Adipocyte (in vitro differentiated cells): Measurements from ENCODE around the gene ATP6AP2.
"Not testable (repeated sequence)": the region's sequence is repeated elsewhere in the genome, so short reads cannot be mapped to it uniquely, and the experiment has no call there.

ENCODE experiments used
- DNase-seq: peaks from one replicate; pipeline ENCODE4 v3.0.0-alpha.2; 2015; ENCODE audit warnings: low read depth
- H3K27me3 ChIP-seq: replicated peaks from 2 replicates; pipeline ENCODE4 v1.7.0; 2013; ENCODE audit warnings: mild to moderate bottlenecking, low read length, moderate library complexity; ENCODE audit not compliant: control insufficient read depth, insufficient read depth
- H3K36me3 ChIP-seq: 2 replicates; pipeline ENCODE4 v1.7.0; 2013; ENCODE audit warnings: low read length, mild to moderate bottlenecking, moderate library complexity; ENCODE audit not compliant: control insufficient read depth, insufficient read depth, severe bottlenecking
- H3K4me1 ChIP-seq: 2 replicates; pipeline ENCODE4 v1.7.0; 2013; ENCODE audit warnings: mild to moderate bottlenecking, low read length, moderate library complexity; ENCODE audit not compliant: control insufficient read depth, insufficient read depth
- H3K4me3 ChIP-seq: 2 replicates; pipeline ENCODE4 v1.7.0; 2013; ENCODE audit warnings: mild to moderate bottlenecking, low read length, moderate library complexity
- H3K9ac ChIP-seq: 2 replicates; pipeline ENCODE4 v1.7.0; 2013; ENCODE audit warnings: mild to moderate bottlenecking, low read length, moderate library complexity
- H3K9me3 ChIP-seq: 2 replicates; pipeline ENCODE4 v1.7.0; 2013; ENCODE audit warnings: mild to moderate bottlenecking, low read length, moderate library complexity; ENCODE audit not compliant: control insufficient read depth

The ATP6AP2 gene

DNA sequence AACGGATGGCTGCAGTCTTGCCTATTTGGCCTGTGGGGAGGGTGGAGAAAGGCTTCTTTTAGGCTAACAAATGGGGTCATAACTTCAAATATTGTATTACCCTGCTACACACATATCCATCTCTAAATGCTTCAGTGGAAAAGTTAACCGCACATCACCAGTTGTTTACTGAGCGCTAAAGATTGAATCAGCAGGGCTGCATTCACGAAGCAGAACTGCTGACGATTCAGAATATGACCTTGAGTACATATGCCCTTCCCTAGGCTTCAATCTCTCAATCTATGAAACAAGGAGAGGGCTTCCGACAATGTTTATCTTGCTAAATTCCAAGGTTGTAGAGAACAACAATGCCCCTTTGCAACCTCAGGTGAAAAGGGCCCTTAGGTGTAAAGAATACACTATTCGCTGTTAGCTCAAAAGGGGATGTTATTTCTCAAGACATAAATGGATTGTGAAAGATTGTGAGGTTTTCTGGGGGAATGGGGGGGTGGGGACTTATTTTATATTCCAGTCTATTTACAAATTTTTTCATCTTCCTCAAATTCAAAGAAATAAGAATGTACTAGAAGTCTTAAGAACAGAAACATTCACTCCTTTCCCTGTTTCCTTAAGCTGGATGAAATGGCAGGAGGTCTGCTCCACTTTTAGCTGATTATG, 2.6 kb upstream of the ATP6AP2 start:
- Histone ChIP-seq H3K4me1 (peaks cover 12% of the 10 kb centered on the region), H3K9me3 (peaks cover 3% of the 10 kb centered on the region), H3K9ac (no peak overlapping the region), H3K4me3 (no peak overlapping the region), H3K36me3 (no peaks in the 10 kb centered on the region), H3K27me3 (peaks cover 10% of the 10 kb centered on the region)
- no peak for DNase-seq

- Histone ChIP-seq H3K9ac (no peak overlapping the region), H3K4me1 (peaks cover 12% of the 10 kb centered on the region), H3K9me3 (peaks cover 3% of the 10 kb centered on the region), H3K4me3 (no peak overlapping the region), H3K36me3 (no peaks in the 10 kb centered on the region), H3K27me3 (peaks cover 15% of the 10 kb centered on the region)
- DNase-seq = no peak
These were observed 1.6 kb upstream of the ATP6AP2 start for GRCh38 chrX:40579141-40579540.

DNA sequence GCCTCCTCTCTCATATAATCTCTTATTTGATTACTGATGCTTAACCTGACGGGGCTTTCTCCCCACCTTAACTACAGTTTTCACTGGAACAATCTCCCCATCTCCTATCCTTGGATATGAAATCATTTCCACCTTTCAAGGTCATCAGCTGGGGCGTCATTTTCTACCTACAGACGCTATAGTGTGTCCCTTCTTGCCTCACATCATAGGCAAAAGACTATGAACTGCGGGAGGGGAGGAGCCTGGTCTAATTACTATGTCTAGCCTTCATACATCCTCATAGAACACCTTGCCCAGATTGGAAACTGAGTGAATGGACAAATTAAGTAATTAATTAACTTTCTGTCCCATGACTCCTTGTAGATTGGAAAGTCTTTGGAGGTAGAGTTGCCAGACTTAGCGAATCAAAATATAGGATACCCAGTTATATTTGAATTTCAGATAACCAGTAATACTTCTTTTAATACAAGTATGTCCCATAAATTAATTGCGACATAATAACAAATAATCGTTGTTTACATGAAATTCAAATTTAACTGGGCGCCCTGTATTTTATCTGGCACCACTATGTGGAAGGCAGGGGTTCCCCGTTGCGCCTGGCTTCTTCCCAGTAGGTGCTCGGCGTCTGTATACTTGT, 752 bp upstream of the ATP6AP2 start:
- H3K4me1 ChIP-seq = peaks cover 12% of the 10 kb centered on the region
- H3K9me3 ChIP-seq = peaks cover 3% of the 10 kb centered on the region
- peak overlapping the region; percentile 87 for H3K4me3 ChIP-seq
- peak overlapping the region; percentile 85 for H3K9ac ChIP-seq
- DNase-seq = no peak
- peaks cover 15% of the 10 kb centered on the region for H3K27me3 ChIP-seq
- no peaks in the 10 kb centered on the region for H3K36me3 ChIP-seq

GRCh38 chrX:40581336-40581920, 658 bp downstream of the ATP6AP2 start:
- peaks cover 12% of the 10 kb centered on the region for H3K4me1 ChIP-seq
- peak overlapping the region; percentile 85 for H3K9ac ChIP-seq
- H3K36me3 ChIP-seq = no peaks in the 10 kb centered on the region
- peaks cover 3% of the 10 kb centered on the region for H3K9me3 ChIP-seq
- peaks cover 18% of the 10 kb centered on the region for H3K27me3 ChIP-seq
- peak; percentile 46 for DNase-seq
- peak overlapping the region; percentile 87 for H3K4me3 ChIP-seq

- peak overlapping the region; percentile 87 for H3K4me3 ChIP-seq
- H3K27me3 ChIP-seq = peaks cover 21% of the 10 kb centered on the region
- H3K4me1 ChIP-seq = peaks cover 12% of the 10 kb centered on the region
These were observed 1.4 kb downstream of the ATP6AP2 start for GRCh38 chrX:40582178-40582577.

DNA sequence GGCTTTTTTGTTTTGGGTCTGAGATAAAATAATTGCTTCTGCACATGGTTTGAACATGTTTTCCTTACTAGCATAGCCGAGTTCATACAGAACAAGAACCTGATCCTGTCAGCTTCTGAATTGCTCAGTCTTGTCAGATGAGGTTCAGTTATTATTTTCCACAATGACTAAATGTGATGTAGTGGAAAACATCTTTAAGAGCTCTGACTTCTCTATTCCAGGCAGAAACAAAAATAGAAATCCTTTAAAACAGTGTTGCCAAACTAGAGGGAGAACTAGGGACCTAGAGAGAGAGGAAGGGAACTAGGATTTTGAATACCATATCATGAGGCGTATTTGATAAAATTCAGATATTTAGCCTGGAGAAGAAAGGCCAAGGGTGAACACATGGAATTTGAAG, 2.0 kb downstream of the ATP6AP2 start:
- DNase-seq = no peak
- no peak overlapping the region for H3K9ac ChIP-seq
- no peak overlapping the region for H3K4me3 ChIP-seq
- H3K27me3 ChIP-seq = peaks cover 16% of the 10 kb centered on the region
- H3K36me3 ChIP-seq = no peaks in the 10 kb centered on the region
- peaks cover 12% of the 10 kb centered on the region for H3K4me1 ChIP-seq
- peaks cover 3% of the 10 kb centered on the region for H3K9me3 ChIP-seq

More at GRCh38 chrX:40582178-40582577, 1.4 kb downstream of the ATP6AP2 start:
- not testable (repeated sequence) for H3K9me3 ChIP-seq, H3K9ac ChIP-seq, H3K36me3 ChIP-seq, DNase-seq

GRCh38 chrX:40587623-40588022, 6.9 kb downstream of the ATP6AP2 start:
- Histone ChIP-seq H3K36me3 (peaks cover 21% of the 10 kb centered on the region), H3K27me3 (peaks cover 19% of the 10 kb centered on the region)
- DNase-seq, H3K4me3 ChIP-seq, H3K9me3 ChIP-seq, H3K9ac ChIP-seq, H3K4me1 ChIP-seq: not testable (repeated sequence)

DNA sequence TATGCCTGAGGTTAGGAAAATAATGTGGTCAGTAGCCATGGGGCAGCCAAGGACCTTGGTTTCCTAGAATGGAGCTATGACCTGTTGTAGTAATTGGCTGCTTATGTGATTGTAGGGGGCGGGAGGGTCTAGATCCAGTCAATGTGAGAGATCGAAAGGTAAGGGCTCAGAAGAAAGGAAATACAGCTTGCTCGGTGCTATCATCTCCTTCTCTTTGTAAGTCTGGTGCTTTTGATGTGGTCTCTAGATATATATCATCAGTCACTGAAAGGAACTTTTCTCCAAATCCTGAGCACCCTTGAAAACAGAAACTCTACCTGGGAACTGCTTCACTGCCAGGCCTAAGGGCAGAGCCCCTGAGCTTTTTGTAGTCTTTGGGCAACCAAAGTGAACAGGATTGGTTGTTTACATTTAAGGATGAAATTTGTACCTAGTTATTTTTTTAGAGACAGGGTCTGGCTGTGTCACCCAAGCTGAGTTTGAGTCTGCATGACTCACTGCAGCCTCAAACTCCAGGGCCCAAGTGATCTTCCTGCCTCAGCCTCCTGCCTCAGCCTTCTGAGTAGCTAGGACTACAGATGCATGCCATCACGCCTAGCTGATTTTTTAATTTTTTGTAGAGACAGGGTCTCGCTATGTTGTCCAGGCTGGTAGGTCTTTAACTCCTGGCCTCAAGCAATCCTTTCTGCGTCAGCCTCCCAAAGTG, 9.0 kb downstream of the ATP6AP2 start:
- not testable (repeated sequence) for H3K4me1 ChIP-seq, H3K4me3 ChIP-seq, H3K9ac ChIP-seq, DNase-seq, H3K9me3 ChIP-seq
- peaks cover 21% of the 10 kb centered on the region for H3K36me3 ChIP-seq
- H3K27me3 ChIP-seq = peaks cover 15% of the 10 kb centered on the region

GRCh38 chrX:40603446-40603845, 22.7 kb downstream of the ATP6AP2 start:
- Histone ChIP-seq H3K9ac (no peak overlapping the region), H3K27me3 (peaks cover 14% of the 10 kb centered on the region), H3K4me3 (no peak overlapping the region), H3K36me3 (peaks cover 46% of the 10 kb centered on the region), H3K9me3 (no peaks in the 10 kb centered on the region), H3K4me1 (no peaks in the 10 kb centered on the region)
- no peak for DNase-seq

DNA sequence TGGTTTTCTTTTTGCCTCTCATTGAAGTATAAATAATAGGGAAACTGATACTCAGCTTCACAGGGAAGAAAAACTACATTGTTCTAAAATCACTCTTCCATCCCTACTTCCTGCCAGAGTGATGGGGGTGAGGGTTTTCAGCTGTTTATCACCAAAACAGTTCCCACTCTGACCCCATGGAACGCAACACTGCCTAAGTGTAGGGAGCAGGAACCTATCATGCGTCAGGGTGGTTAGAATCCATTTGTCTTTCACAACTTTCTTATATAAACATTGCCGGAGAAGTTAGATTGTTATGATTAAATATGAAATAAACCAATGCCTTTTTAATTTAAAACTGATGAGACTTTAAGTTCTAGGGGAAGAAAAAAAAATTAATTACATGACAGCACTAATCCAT, 26.6 kb downstream of the ATP6AP2 start:
- Histone ChIP-seq H3K4me1 (no peaks in the 10 kb centered on the region), H3K9ac (no peak overlapping the region), H3K27me3 (peaks cover 15% of the 10 kb centered on the region), H3K9me3 (no peaks in the 10 kb centered on the region), H3K4me3 (no peak overlapping the region), H3K36me3 (peaks cover 18% of the 10 kb centered on the region)
- no peak for DNase-seq

- Histone ChIP-seq H3K9me3 (no peaks in the 10 kb centered on the region), H3K4me1 (no peaks in the 10 kb centered on the region), H3K27me3 (peaks cover 13% of the 10 kb centered on the region), H3K36me3 (no peaks in the 10 kb centered on the region), H3K4me3 (no peak overlapping the region), H3K9ac (no peak overlapping the region)
- DNase-seq = no peak
These were observed 31.7 kb downstream of the ATP6AP2 start for GRCh38 chrX:40612511-40612910.
